NCI-H1930 (cell line): ENCODE data around the gene BTN1A1.
"Not testable (repeated sequence)": the region's sequence is repeated elsewhere in the genome, so short reads cannot be mapped to it uniquely, and the experiment has no call there.

Experiments used
- DNase-seq, 2 experiments: peaks; one replicate each; lab custom pipeline; 2025; lab: John Stamatoyannopoulos, UW

Gene BTN1A1

DNA sequence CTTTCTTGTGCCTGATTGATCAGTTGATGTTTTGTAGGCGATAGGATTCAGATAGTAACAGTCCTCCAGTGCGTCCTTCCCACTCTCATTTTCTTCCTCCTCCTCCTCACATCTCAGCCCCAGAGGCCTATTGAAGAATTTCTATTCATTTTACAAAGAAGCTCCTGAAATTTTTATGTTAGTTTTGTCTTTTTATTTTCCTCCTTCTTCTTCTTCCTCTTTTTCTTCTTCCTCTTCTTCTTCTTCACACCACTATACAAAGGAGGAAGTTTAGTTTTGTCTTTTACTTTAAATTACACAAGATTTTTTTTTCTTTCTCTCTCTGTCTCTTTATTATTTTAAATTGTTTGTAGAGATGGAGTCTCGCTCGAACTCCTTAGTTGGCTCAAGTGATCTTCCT, 23.2 kb upstream of the BTN1A1 start:
- DNase-seq, result no peak

DNA sequence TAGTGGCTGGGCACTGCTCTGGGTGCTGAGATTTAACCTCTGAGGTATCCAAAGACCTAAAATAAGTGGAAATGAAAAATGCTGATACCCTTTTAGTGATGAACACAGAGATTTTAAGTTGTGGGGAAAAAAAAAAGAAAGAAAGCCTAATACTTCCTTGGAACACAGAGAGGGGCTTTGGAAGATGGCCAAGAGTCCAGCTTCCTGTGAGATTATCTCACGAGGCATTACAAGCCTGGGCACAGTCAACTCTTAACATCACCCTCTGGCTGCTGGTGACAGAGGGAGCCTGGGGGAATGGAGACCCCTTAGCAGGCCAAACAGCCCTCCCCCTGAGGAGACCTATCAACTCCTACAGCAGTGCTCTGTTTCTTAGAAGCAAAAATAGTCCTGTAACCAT, 22.7 kb upstream of the BTN1A1 start:
- no peak for DNase-seq

- no peak for DNase-seq
Observed at GRCh38 chr6:26478100-26478984, 21.8 kb upstream of the BTN1A1 start.

DNA sequence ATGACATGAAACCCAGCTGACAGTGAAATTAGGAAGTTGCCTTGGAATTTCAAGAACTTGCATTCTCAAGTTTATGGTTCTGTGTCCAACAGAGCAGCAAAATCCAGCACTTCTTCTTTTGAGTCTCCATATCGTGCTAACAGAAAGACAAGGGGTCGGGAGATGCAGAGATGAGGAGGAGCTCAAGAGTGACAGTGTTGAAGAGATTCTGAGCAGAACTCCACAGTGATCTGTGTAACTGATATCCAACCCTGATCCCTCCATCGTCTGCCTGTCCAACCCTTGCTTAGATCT, 21.2 kb upstream of the BTN1A1 start:
- DNase-seq, result no peak

- no peak for DNase-seq
Observed at GRCh38 chr6:26482338-26482737, 17.8 kb upstream of the BTN1A1 start.

GRCh38 chr6:26483727-26484126, 16.4 kb upstream of the BTN1A1 start:
- DNase-seq, result no peak

- DNase-seq, result no peak
Observed at GRCh38 chr6:26484161-26484560, 15.9 kb upstream of the BTN1A1 start.

DNA sequence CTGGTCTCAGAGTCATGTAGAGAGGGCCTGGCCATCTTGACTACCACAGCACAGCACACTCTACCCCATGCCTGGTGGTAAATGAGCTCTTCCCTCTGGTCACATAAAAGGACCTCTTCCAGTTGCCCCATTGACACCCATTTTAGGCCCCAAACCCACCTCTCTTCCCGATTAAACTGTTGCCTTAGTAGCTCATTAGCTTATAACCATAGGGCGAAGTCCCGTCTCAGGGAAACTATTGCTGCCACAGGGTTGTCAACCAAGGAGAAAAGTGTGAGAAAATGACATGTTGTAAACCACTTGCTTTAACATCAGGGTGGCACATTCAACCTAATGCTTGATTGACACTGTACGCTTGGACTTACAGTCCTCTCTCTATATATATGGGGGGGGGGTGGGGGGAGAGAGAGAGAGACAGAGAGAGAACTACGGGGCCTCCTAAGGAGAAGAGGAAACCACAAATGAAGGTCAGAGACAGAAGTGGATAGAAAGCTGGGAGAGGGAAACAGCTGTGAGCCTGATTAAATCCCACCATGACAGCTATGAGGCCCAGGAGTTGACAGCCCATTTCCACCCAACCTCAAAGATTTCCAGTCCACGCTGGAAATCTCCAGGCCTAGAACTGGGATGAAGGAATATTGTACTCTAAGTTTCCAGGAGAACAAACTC, 14.9 kb upstream of the BTN1A1 start:
- no peak for DNase-seq

DNA sequence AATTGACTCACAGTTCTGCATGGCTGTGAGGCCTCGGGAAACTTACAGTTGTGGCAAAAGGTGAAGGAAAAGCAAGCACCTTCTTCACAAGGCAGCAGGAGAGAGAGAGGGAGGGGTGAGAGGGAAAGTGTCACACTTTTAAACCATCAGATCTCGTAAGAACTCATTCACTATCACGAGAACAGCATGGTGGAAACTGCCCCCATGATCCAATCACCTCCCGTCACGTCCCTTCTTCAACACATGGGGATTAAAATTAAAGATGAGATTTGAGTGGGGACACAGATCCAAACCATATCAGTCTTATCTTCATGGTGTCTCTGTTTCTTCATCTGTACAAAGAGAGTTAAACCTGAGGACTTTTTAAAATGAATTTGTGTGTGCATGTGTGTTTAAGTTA, 13.7 kb upstream of the BTN1A1 start:
- DNase-seq, result no peak

DNA sequence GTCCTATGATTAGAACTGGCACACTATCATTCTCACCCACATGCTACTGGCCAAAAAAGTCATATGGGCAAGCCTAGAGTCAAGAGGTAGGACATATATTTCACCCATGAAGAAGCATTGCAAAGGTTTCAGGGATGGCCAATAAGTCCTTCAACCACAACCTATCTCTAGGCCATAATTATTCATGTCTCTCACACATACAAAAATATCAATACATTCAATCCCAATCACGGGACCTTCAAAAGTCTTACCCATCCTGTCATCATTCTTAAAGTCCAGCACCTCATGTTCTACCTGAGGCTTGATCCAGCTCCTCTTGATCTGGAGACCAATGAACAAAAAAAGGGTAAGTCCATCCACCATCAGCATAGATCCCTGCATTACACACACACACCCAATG, 12.6 kb upstream of the BTN1A1 start:
- DNase-seq, result no peak

DNA sequence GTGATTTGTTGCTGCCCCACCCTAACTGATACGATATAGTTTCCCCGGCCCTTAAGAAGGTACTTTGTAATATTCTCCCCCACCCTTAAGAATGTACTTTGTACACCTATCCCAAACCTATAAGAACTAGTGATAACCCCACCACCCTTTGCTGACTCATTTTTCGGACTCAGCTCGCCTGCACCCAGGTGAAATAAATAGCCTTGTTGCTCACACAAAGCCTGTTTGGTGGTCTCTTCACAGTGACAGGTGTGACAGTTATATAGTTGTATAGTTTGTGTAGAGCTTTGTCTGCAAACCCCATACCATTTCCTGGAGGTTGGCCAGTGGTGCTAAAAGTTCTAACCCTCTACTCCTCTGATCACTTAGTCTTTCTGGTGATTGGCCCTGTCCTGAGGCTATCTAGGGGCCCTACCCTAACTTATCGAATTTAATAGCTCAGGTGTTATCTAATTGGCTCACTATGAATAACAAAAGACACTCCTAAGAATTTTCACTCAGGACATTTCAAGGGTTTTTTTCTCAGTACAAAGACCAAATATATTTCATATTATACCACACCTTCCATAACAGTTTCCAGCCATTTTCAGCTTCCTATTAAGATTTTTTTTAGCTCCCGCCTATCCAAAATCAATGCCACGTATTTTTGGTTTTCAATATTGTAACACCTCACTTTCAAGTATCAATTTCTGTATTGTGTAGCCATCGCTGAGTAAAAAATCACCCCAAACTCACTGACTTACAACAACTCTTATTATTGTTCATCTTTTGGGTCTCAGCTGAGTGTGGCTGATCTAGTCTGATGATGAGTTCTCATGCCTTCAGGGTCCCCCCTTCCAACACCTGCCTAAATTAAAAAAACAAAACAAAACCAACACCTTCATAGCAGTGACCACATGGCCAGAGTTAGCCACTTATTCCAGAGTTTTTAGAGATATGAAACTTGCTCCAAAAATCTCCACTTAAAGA, 9.8 kb upstream of the BTN1A1 start:
- no peak for DNase-seq

DNA sequence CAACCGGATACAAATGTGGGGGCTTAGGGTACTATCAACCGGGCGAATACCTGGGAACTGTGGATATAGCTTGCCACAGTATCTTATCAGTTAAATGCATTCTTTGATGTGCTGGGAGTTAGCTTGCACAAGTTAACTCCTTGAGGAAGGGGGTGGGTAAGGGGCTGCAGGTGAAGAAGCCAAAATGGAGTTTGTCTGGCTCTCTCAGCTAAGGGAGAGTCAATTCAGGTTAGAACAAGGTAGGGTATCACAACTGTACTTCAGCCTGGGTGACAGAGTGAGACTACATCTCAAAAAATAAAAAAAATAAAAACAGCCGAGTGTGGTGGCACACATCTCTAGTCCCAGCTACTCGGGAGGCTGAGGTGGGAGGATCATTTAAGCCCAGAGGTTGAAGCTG, 8.5 kb upstream of the BTN1A1 start:
- DNase-seq, result no peak

GRCh38 chr6:26493258-26493657, 6.8 kb upstream of the BTN1A1 start:
- DNase-seq, result no peak

DNA sequence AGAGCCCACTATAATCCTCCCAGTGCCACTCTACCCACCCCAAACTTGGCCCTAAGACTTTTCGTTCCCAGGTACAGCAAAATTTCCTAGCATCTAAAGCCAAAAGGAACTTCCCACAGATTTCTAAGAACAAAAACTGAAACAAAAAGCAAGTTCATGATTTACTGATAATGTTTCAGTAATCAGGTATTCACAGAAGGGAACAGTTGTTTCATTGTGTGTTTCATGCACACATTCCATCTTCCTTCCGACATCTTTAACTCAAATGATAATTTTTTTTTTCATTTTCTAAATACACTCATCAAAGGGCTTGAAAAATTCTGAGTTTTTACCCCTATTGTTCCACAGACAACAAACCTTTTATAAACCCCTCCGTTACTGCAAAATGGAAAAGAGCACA, 6.0 kb upstream of the BTN1A1 start:
- no peak for DNase-seq

DNA sequence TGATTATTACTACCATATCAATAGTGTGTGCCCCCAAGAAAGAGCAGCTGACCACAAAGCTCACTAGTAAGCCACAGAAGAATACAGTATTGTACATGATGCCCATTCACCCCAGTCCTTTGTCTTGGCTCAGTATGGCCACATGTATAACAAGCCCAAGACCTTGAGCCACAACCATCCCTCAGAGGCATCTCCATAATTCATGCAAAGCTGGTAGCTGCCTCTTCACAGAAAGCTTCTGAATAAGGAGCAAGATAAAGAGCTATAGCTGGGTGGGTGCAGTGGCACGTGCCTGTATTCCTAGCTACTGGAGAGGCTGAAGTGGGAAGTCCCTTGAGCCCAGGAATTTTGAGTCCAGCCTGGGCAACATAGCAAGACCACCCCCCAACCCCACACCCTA, 4.8 kb upstream of the BTN1A1 start:
- DNase-seq, result no peak

DNA sequence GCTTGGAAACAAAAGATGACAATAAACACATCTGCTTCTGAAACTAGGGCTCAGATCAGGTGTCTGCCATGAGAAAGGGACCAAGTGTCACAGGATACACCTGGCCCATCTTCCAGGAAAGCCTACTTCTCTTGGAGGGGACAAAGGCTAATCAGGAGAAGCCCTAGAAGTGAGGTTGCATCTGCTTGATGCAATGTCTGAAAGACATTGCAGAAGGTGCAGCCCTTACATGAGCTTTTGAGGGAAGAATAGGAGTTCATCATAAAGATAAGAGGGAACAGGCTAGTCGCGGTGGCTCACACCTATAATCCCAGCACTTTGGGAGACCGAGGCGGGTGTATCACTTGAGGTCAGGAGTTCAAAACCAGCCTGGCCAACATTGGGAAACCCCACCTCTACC, 2.5 kb upstream of the BTN1A1 start:
- no peak for DNase-seq

- peak in 1 of 2 experiments; percentile 2 for DNase-seq
Observed at GRCh38 chr6:26501482-26501986, 1.4 kb downstream of the BTN1A1 start.

GRCh38 chr6:26502165-26502564, 2.1 kb downstream of the BTN1A1 start:
- DNase-seq, result no peak

- DNase-seq, result no peak
Observed at GRCh38 chr6:26502626-26503025, 2.5 kb downstream of the BTN1A1 start.

DNA sequence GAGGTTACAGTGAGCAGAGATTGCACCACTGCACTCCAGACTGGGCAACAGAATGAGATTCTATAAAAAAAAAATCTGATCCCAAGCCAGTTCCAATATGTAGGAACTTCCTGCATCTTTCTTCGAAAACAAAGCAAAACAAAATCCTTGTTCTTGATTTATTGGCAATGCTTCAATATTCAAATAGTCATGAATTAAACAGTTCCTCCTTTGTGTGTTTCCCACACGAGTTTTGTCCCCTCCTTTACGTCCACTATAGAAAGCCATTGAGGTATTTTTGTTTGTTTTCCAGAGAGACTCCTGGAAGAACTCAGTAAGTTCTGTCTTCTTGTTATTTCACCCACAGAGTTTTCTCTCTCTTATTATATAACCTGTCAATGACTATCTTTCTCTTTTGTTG, 7.6 kb downstream of the BTN1A1 start:
- DNase-seq, result no peak

DNA sequence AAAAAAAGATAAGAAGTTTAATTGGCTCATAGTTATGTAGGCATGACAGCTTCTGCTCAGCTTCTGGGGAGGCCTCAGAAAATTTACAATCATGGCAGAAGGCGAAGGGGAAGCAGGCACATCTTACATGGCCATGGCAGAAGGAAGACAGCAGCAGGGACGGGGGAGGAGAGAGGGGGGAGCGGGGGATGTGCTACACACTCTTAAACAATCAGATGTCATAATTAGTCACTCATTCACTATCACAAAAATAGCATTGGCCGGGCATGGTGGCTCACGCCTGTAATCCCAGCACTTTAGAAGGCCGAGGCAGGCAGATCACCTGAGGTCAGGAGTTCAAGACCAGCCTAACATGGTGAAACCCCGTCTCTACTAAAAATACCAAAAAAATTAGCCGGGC, 10.9 kb downstream of the BTN1A1 start:
- not testable (repeated sequence) for DNase-seq

DNA sequence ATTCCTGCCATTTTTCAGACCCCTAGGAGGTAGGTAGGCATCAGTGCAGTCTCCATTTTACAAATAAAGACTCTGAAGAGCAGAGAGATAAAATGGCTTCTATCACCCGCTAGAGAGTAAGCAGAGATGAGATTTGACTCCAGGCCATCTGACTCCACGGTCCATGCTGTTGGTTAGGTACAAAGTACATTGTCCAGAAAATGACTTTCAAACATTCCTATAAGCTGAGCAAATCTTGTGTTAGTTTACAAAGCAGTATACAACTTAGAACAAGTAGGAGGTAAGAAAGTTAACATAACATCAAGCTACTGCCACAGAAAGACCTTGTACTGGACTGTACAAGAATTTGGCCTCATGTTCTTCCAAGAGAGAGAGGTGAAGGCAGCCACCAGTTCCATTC, 14.9 kb downstream of the BTN1A1 start:
- no peak for DNase-seq
